Ectodermal cell (in vitro differentiated cells): ENCODE measurements around the gene POGLUT3.

Source experiments
- H3K27ac ChIP-seq: 2 replicates; pipeline ENCODE4 v1.7.0; 2013; ENCODE audit warnings: mild to moderate bottlenecking, low read depth, low read length; ENCODE audit not compliant: insufficient read depth, poor library complexity, severe bottlenecking
- H3K27me3 ChIP-seq: 2 replicates; pipeline ENCODE4 v1.7.0; 2013; ENCODE audit warnings: mild to moderate bottlenecking, low read length; ENCODE audit not compliant: insufficient read depth, control insufficient read depth, poor library complexity, severe bottlenecking
- H3K36me3 ChIP-seq: one replicate; pipeline ENCODE4 v1.7.0; 2013; ENCODE audit warnings: low read length; ENCODE audit not compliant: control insufficient read depth, insufficient read depth
- H3K4me1 ChIP-seq: one replicate; pipeline ENCODE4 v1.7.0; 2013; ENCODE audit warnings: low read length; ENCODE audit not compliant: control insufficient read depth, insufficient read depth
- H3K4me3 ChIP-seq: 2 replicates; pipeline ENCODE4 v1.7.0; 2013; ENCODE audit warnings: low read depth, low read length, control low read depth; ENCODE audit not compliant: insufficient read depth
- H3K9me3 ChIP-seq: 2 replicates; pipeline ENCODE4 v1.7.0; 2013; ENCODE audit warnings: mild to moderate bottlenecking, low read length, moderate library complexity; ENCODE audit not compliant: control insufficient read depth
- WGBS, 2 experiments: methylation state at CpG; one replicate each; pipeline ENCODE4 v1.1.7; 2013; ENCODE audit warnings: missing lambda C conversion rate in 2 of 2; 5-methylcytosine and 5-hydroxymethylcytosine counted together

The POGLUT3 gene

DNA sequence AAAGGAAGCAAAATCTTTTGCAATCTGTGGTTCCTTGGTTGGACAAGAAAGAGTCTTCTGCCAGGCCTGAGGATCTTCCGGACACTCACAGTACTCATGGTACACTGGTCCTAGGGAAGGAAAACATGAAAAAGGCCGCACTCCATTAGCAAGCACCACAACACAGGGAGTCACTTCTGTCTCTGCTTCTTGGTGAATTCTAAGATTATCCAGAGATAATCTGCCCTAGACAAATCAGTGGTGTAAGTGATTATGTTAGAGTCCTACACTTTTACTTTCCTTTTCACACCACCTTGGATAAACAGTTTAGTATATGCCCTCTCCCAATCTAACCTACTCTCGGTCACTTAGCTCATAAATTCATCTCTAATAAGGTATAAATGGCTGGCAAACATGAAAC is 11.9 kb downstream of the POGLUT3 start:
- Histone ChIP-seq H3K9me3 (no peaks in the 10 kb centered on the region), H3K4me1 (no peaks in the 10 kb centered on the region), H3K27ac (no peak overlapping the region), H3K36me3 (peaks cover 5% of the 10 kb centered on the region), H3K27me3 (no peaks in the 10 kb centered on the region), H3K4me3 (no peak overlapping the region)
- WGBS, 2 experiments: 93 to 94% methylated on average over 3 of the region's 3 CpGs

DNA sequence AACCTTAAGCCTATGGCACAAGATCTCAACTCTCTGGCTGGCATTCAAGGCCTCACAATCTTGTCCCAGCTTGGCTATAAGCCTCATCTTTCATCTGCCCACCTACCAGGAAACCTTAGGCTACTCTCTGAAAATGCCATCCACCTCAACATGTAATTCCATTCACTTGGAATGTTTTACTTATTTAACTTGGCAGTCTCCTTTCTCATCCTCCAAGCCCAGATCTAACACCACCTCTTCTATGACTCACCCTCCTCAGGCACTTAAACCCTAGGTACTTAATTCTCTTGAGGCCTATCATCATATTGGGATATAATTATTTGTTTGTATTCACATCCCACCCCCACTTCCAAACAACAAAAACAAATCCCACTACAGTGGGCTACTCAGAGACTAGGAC is 15.0 kb downstream of the POGLUT3 start:
- Histone ChIP-seq H3K27ac (no peak overlapping the region), H3K36me3 (peaks cover 5% of the 10 kb centered on the region), H3K4me3 (no peak overlapping the region), H3K9me3 (no peaks in the 10 kb centered on the region), H3K4me1 (no peaks in the 10 kb centered on the region), H3K27me3 (no peaks in the 10 kb centered on the region)

DNA sequence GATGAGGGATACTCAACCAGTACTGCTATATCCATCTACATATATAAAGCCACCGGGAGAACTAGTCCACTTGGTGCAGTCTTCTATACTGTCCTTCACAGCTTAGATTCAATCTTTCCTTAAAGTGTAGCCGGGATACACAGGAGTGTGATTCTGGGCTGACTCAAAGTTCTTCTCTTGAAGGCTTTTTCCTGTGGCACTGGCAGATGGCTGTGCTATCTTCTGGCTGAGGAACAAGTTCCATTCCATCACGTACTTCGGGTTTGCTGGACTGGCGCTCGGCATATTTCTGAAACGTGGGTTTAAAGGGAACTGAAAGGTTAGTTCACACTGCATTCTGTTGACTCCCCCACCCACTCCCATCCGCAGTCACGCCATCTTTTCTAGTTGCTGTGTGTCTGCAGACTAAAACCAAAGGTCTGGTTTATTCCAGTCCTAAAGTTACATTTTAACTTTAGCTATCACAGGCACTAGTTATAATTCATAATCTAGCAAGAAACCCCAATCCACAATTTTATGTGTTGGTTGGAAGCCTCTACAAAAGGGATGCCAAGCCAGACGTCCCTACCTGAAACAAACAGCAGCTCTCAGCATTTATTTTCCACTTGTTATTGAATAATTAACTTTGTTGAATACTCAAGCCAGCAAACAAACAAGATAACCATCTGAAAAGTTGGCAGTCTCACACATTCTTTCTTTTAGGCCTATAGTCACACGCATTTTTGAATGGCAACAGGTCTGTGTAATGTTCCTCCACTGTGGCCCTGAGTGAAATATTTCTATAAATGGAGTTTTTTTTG is 23.3 kb downstream of the POGLUT3 start:
- no peak overlapping the region for H3K4me3 ChIP-seq
- H3K36me3 ChIP-seq: no peaks in the 10 kb centered on the region
- 94 to 97% methylated on average over 10 to 11 of the region's 11 CpGs for WGBS, 2 experiments
- H3K4me1 ChIP-seq: no peaks in the 10 kb centered on the region
- no peak overlapping the region for H3K27ac ChIP-seq
- H3K27me3 ChIP-seq: no peaks in the 10 kb centered on the region
- H3K9me3 ChIP-seq: no peaks in the 10 kb centered on the region

DNA sequence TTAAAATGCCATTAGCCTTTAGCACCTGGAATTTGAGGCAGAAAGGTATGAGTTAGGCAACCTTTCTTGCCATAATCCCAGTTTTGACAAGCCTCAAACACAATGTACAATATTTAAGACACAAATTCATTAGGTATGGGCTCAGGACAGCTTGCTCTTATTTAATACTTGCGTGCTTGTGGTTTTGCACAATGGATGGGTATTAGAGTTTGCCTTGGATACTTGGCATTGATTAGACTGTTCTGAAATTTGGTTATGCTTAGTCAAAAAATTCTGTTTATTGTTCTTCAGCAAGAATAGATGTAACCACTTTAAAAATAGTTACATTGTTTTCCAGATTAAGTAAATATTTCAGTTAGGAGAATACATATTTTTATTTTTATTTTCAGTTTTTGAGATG is 25.5 kb downstream of the POGLUT3 start:
- Histone ChIP-seq H3K27ac (no peak overlapping the region), H3K36me3 (no peaks in the 10 kb centered on the region), H3K27me3 (no peaks in the 10 kb centered on the region), H3K4me3 (no peak overlapping the region), H3K4me1 (no peaks in the 10 kb centered on the region), H3K9me3 (no peaks in the 10 kb centered on the region)
- 100% methylated on average over 1 of the region's 1 CpG for WGBS, 2 experiments

DNA sequence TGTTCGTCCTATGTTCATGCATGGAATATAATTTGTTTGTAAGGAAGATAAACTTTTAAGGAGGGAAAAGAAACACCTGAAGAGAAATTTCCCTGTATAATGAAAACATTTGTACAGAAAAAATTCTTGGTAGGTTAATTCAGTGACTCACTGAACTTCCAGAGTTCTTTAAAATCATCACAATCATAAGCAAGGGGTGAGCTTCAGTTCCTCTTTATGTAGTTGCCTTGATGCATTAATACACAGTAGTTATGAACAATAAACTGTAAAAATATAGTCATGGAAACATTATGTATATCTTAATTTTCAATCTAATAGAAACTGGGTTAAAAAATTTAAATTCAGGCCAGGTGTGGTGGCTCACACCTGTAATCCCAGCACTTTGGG is 29.7 kb downstream of the POGLUT3 start:
- Histone ChIP-seq H3K9me3 (no peaks in the 10 kb centered on the region), H3K27me3 (no peaks in the 10 kb centered on the region), H3K4me1 (no peaks in the 10 kb centered on the region), H3K27ac (no peak overlapping the region), H3K36me3 (no peaks in the 10 kb centered on the region), H3K4me3 (no peak overlapping the region)
- 95 to 100% methylated on average over 1 of the region's 1 CpG for WGBS, 2 experiments

DNA sequence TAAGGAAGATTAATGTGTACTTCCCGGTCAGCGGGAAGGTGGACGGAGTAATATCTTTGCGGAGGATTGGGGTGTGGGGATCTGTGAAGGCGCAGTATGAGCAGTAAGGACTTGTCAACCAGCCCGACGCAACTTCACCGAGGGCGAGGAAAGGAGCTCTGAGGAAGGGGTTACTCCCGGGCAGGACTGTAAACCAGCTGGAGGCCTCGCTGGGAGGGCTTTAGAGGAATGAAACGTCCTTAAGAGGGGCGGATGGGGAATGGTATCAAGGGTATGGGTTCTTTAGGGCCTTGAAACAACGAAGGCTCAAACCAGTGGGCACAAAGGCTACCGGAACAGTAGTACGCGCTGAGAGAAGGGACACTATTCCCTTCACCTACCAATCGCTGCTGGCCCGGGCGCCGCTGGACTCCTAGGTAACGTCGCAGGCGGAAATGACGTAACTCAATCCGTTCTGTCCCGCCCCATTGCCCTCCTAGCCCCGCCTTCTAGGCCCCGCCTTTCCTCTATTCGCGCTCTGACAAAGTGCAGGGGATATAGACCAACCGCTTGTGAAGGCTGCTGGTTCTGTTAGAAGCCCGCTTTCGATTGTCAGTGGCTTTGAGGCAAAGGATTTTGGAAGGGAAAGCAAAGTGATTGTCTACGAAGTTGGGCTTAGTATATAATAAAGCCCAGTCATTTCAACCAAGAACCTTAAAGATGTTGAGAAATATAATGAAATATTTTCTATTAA is 30.9 kb downstream of the POGLUT3 start, which contains the start of gene C11orf65:
C11orf65 (minus strand) TSS at position 439 of the 733 bp plus-strand sequence. CDS start 5,970 bp downstream, outside the sequence.
- Histone ChIP-seq H3K4me3 (peak within 1 kb of the TSS; percentile 81), H3K9me3 (no peaks in the 10 kb centered on the region), H3K36me3 (no peaks in the 10 kb centered on the region), H3K4me1 (no peaks in the 10 kb centered on the region), H3K27ac (peak within 1 kb of the TSS; percentile 99), H3K27me3 (no peaks in the 10 kb centered on the region)
- WGBS, 2 experiments: 10 to 11% methylated on average over 34 to 35 of the region's 35 CpGs

DNA sequence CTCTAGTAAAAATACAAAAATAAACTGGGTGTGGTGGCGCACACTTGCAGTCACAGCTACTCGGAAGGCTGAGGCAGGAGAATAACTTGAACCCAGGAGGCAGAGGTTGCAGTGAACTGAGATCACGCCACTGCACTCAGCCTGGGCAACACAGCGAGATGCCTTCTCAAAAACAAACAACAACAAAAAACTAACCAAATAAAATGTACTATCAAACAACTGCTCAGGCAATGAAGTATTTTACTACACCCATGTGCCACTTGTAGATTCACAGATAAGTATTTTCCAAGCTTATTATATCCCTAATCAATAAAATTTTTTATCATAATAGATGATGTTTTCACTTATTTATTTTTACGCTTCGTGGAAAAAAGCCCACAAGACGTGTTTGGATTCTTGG is 31.8 kb downstream of the POGLUT3 start:
- H3K27me3 ChIP-seq: no peaks in the 10 kb centered on the region
- H3K36me3 ChIP-seq: no peaks in the 10 kb centered on the region
- 89 to 93% methylated on average over 7 of the region's 7 CpGs for WGBS, 2 experiments
- H3K9me3 ChIP-seq: no peaks in the 10 kb centered on the region
- H3K27ac ChIP-seq: no peak overlapping the region
- peak overlapping the region; percentile 81 for H3K4me3 ChIP-seq
- no peaks in the 10 kb centered on the region for H3K4me1 ChIP-seq

DNA sequence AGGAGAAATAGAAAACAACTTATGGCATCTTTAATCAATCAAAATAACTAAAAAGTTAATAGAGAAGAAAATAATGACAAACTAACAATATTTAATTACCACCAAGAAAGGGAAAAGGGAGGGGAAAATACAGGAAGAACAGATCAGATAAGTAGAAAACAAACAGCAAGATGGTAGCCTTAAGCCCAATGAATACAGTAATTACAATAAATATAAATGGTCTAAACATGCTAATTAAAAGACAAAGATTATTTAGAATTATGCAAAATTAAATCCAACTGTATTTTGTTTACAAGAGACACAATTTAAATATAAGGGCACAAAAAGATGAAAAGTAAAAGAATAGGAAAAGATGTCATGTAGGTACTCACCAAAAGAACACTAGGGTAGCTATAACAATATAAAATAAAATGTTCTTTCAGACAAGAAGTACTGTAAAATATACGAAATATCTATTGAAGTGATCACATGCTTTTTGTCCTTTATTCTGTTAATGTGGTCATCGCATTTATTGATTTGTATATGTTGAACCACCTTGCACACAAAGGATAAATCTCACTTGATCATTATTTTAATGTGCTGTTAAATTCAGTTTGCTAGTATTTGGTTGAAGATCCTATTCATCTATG is 44.9 kb downstream of the POGLUT3 start:
- Histone ChIP-seq H3K27ac (no peak overlapping the region), H3K9me3 (no peaks in the 10 kb centered on the region), H3K27me3 (no peaks in the 10 kb centered on the region), H3K36me3 (no peaks in the 10 kb centered on the region), H3K4me3 (no peak overlapping the region), H3K4me1 (no peaks in the 10 kb centered on the region)
- WGBS, 2 experiments: 80 to 100% methylated on average over 1 to 2 of the region's 2 CpGs
